Psoas muscle (tissue), 8 donors: Measurements from ENCODE around the gene PPP1R9A. TPM values are rescaled to one million over a fixed set of nuclear protein-coding genes. Genes with fewer than 3 reads are reported as not detected.

Source experiments
- ATAC-seq, 4 donors: fragments of 200-7000 bp; cut with Tn5 transposase; one replicate each; pipeline ENCODE4 v1.9.1; 2020; ENCODE audit warnings: moderate library complexity in 3 of 4, mild to moderate bottlenecking in 2 of 4
- DNase-seq, 2 donors: peaks; one replicate each; pipeline ENCODE4 v3.0.0-alpha.2; 2020
- H3K27ac ChIP-seq: fragments of 200-600 bp; one replicate; pipeline ENCODE4 v1.8.0; 2022
- H3K27me3 ChIP-seq, 3 donors: fragments of 200-600 bp in 1 of 3; one replicate each; pipeline versions ENCODE4 v1.6.1 to v1.8.0; 2013 to 2022; ENCODE audit warnings: low read length in 2 of 3, mild to moderate bottlenecking in 2 of 3, moderate library complexity in 1 of 3; ENCODE audit not compliant: insufficient read depth in 3 of 3
- H3K36me3 ChIP-seq, 2 donors: fragments of 200-600 bp in 1 of 2; one replicate each; pipeline versions ENCODE4 v1.6.1 to v1.8.0; 2013 to 2022; ENCODE audit warnings: low read depth in 1 of 2, mild to moderate bottlenecking in 1 of 2, moderate library complexity in 1 of 2; ENCODE audit not compliant: insufficient read depth in 1 of 2
- H3K4me1 ChIP-seq: fragments of 200-600 bp; one replicate; pipeline ENCODE4 v1.8.0; 2022
- H3K4me3 ChIP-seq: fragments of 200-600 bp; one replicate; pipeline ENCODE4 v1.8.0; 2022; ENCODE audit warnings: mild to moderate bottlenecking
- H3K9me3 ChIP-seq: fragments of 200-600 bp; one replicate; pipeline ENCODE4 v1.8.0; 2022
- CTCF ChIP-seq: fragments of 200-600 bp; IDR thresholded peaks from one replicate; pipeline ENCODE4 v1.8.0; 2022; ENCODE audit warnings: antibody characterized with exemption
- whole genome bisulfite sequencing, 3 donors: extraction: QIAGEN DNeasy Blood & Tissue Kit; methylation state at CpG; one replicate each; pipeline versions ENCODE4 v1.1.6 to v1.1.7; 2013; 5-methylcytosine and 5-hydroxymethylcytosine counted together
- intact Hi-C, 2 donors: fragments of 100-400 bp; cut with DNase I; formaldehyde crosslinking; loops; one replicate each; pipeline versions ENCODE4 v1.11.0 to v1.14.2; 2022
- polyA plus RNA-seq, 3 donors: library from polyadenylated mRNA; stranded (reverse); fragments of 200-250 nt; gene quantifications; one replicate each; pipeline ENCODE4 v1.2.3, GENCODE V29; 2013
- total RNA-seq, 4 donors: library from RNA; stranded (reverse); fragmentation: NEBNext Ultra II Directional in 2 of 4; extraction: Animal tissue kit (Norgen Biotek cat#: 25700) in 2 of 4; gene quantifications; one replicate each; pipeline versions ENCODE4 v1.2.1 to v1.2.4, GENCODE V29; 2021 to 2023
- donor health status: healthy with polysubstance abuse.
- donor health status: DM: no; HTN: no; CAD: no; lungs with moderate emphysema.
- donor health status: Bipolar disorder and iron deficiency.
- donor health status: healthy.
- donor health status: DM: yes; HTN: yes; CAD: no.
- donor health status: DM: no; HTN: no; CAD: no.
- donor health status: DM: no; HTN: no; CAD: no.
- donor health status: DM: yes; HTN: yes; CAD: no.

The PPP1R9A gene
- total and polyA plus RNA-seq, 7 donors: 1.1 to 18.6 (median 13.5) TPM

- H3K27me3 ChIP-seq: no peaks in the 10 kb centered on the region
- ATAC-seq (no peak), DNase-seq (no peak)
- intact Hi-C loops: no loop called here
- no peak overlapping the region for H3K27ac ChIP-seq
- peaks cover 3% of the 10 kb centered on the region for H3K9me3 ChIP-seq
- H3K4me3 ChIP-seq: no peak overlapping the region
- no peaks in the 10 kb centered on the region for H3K36me3 ChIP-seq
- WGBS, 3 donors: 53 to 63% (median 62%) methylated on average over 2 of the region's 2 CpGs
- no peak for TF ChIP-seq CTCF
- H3K4me1 ChIP-seq: no peaks in the 10 kb centered on the region
Observed at GRCh38 chr7:95126053-95126709, 218.8 kb downstream of the PPP1R9A start.

DNA sequence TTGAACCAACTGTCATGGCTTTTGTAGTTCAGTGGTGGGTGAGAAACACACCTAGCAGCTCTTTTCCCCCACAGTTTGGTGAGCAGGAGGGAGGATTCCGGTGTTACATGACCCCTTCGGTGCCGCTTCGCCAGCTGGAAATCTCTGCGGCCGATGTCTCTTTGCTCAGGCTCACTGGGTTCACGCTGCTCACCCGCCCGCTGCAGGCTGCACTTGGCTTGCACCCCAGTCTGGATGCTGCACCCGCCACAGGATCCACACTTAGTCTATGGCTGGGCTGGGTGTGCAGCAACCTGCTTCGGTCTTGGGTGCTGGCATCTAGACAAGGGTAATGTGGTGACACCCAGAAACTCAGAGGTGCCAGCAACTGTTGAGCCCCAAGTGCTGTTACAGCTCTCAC is 225.1 kb downstream of the PPP1R9A start:
- Histone ChIP-seq H3K27ac (no peak overlapping the region), H3K36me3 (no peaks in the 10 kb centered on the region), H3K4me3 (no peak overlapping the region), H3K27me3 (no peaks in the 10 kb centered on the region), H3K9me3 (peaks cover 2% of the 10 kb centered on the region), H3K4me1 (no peaks in the 10 kb centered on the region)
- no peak for TF ChIP-seq CTCF
- no peak for DNase-seq
- intact Hi-C loops: no loop called here
- no peak for ATAC-seq
- 87 to 98% (median 91%) methylated on average over 10 to 11 of the region's 11 CpGs for WGBS, 3 donors

DNA sequence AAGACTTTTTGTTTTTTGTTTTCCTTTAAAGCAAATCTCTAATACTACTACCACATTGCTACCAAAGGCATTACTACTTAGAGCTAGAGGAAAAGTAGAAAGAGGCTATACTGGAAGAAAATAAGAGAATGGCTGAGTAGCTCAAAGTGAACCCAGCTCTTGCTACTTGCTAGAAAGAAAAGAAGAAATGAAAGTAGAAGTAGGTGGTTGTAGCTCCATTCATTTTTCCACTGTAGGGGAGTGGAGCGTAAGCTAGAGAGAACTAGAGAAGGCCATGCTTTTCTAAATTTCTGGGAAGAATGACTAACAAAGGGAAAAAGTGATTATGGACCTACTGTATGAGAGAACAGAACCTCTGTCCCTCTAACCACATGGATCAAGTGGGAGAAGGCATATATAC is 232.5 kb downstream of the PPP1R9A start:
- Histone ChIP-seq H3K4me3 (no peak overlapping the region), H3K27ac (no peak overlapping the region), H3K27me3 (no peaks in the 10 kb centered on the region), H3K36me3 (no peaks in the 10 kb centered on the region), H3K9me3 (no peaks in the 10 kb centered on the region), H3K4me1 (no peaks in the 10 kb centered on the region)
- no peak for TF ChIP-seq CTCF
- WGBS, 3 donors: 93 to 97% (median 96%) methylated on average over 1 of the region's 1 CpG
- DNase-seq: no peak
- ATAC-seq: no peak
- intact Hi-C loops: no loop called here

GRCh38 chr7:95141755-95142154 is 234.4 kb downstream of the PPP1R9A start:
- ATAC-seq (peak in 3 of 4 donors; percentile 72 to 80 (median 75)), DNase-seq (no peak)
- Histone ChIP-seq H3K27ac (no peak overlapping the region), H3K36me3 (no peaks in the 10 kb centered on the region), H3K9me3 (no peaks in the 10 kb centered on the region), H3K4me1 (no peaks in the 10 kb centered on the region), H3K27me3 (no peaks in the 10 kb centered on the region), H3K4me3 (no peak overlapping the region)
- 56 to 69% (median 56%) methylated on average over 2 of the region's 2 CpGs for WGBS, 3 donors
- TF ChIP-seq CTCF: no peak
- intact Hi-C loops: no loop called here

DNA sequence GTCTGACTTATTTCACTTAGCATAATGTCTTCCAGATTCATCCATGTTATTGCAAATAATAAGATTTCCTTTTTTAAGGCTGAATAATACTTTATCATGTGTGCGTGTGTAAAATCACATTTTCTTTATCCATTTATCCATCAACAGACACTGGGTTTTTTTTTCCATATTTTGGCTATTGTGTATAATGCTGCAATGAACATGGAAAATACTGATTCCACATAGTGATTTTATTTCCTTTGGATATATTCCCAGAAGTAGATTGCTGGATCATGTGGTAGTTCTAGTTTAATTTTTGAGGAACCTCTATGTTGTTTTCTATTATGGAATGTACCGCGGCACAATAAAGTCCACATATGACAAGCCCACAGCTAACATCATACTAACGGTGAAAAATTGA is 236.9 kb downstream of the PPP1R9A start:
- TF ChIP-seq CTCF: no peak
- no peaks in the 10 kb centered on the region for H3K9me3 ChIP-seq
- ATAC-seq (no peak), DNase-seq (no peak)
- no peaks in the 10 kb centered on the region for H3K36me3 ChIP-seq
- no peak overlapping the region for H3K4me3 ChIP-seq
- 95 to 99% (median 97%) methylated on average over 4 of the region's 4 CpGs for WGBS, 3 donors
- no peak overlapping the region for H3K27ac ChIP-seq
- H3K4me1 ChIP-seq: no peaks in the 10 kb centered on the region
- no peaks in the 10 kb centered on the region for H3K27me3 ChIP-seq
- intact Hi-C loops: no loop called here
